Measurements from ENCODE around the gene ZBTB3. TPM values are rescaled to one million over a fixed set of nuclear protein-coding genes. Genes with fewer than 3 reads are reported as not detected.

Gene ZBTB3
- total and polyA plus RNA-seq, 9 of the 15 experiments (the other 6 are each of a cell fraction or from before 2014, with no cell fraction given) = 1.9 to 10.0 (median 4.9) TPM

- TF ChIP-seq, protein P1, sequence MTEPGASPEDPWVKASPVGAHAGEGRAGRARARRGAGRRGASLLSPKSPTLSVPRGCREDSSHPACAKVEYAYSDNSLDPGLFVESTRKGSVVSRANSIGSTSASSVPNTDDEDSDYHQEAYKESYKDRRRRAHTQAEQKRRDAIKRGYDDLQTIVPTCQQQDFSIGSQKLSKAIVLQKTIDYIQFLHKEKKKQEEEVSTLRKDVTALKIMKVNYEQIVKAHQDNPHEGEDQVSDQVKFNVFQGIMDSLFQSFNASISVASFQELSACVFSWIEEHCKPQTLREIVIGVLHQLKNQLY (CRISPR knock-in tag; conservative IDR thresholded peaks at IDR 0.05) = no peak
- TF ChIP-seq PRPF4 (IDR thresholded peaks at IDR 0.05; ENCODE audit: insufficient read depth, low read depth, low read length, poor library complexity, severe bottlenecking) (no peak), PRDM10 (IDR thresholded peaks at IDR 0.05; ENCODE audit: partially characterized antibody) (no peak), ZNF592 (IDR thresholded peaks at IDR 0.05) (peak; percentile 91; the same call in 1 of the 2 replicates), MYNN (IDR thresholded peaks at IDR 0.05) (0 out of 2 replicates have a peak, but pooled peaks have one; percentile 37), MYNN (CRISPR knock-in tag; IDR thresholded peaks at IDR 0.05) (no peak), ZNF282 (CRISPR knock-in tag; IDR thresholded peaks at IDR 0.05) (no peak; the same call in 1 of the 2 replicates), TOE1 (IDR thresholded peaks at IDR 0.05; ENCODE audit: borderline replicate concordance) (no peak), TOE1 (CRISPR knock-in tag; IDR thresholded peaks at IDR 0.05; ENCODE audit: borderline replicate concordance, low read depth) (no peak), PHB (CRISPR knock-in tag; IDR thresholded peaks at IDR 0.05) (no peak), ILF3 (IDR thresholded peaks at IDR 0.05; ENCODE audit: borderline replicate concordance) (no peak; the same call in 1 of the 2 replicates), CXXC5 (CRISPR knock-in tag; IDR thresholded peaks at IDR 0.05) (peak; percentile 99), FIP1L1 (IDR thresholded peaks at IDR 0.05; ENCODE audit: low read depth, low read length, poor library complexity, severe bottlenecking) (peak; percentile 77), EZH2 (IDR thresholded peaks at IDR 0.05; ENCODE audit: borderline replicate concordance, low read depth, low read length) (no peak), CREBBP (IDR thresholded peaks at IDR 0.05; ENCODE audit: low read depth, low read length) (no peak), NCOR1 (IDR thresholded peaks at IDR 0.05) (no peak), PTRF (tag; IDR thresholded peaks at IDR 0.05) (no peak)
- TF ChIP-seq, protein P2, sequence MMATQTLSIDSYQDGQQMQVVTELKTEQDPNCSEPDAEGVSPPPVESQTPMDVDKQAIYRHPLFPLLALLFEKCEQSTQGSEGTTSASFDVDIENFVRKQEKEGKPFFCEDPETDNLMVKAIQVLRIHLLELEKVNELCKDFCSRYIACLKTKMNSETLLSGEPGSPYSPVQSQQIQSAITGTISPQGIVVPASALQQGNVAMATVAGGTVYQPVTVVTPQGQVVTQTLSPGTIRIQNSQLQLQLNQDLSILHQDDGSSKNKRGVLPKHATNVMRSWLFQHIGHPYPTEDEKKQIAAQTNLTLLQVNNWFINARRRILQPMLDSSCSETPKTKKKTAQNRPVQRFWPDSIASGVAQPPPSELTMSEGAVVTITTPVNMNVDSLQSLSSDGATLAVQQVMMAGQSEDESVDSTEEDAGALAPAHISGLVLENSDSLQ (IDR thresholded peaks at IDR 0.05) = peak; percentile 43
Observed at GRCh38 chr11:62727165-62727871, 26.6 kb downstream of the ZBTB3 start, which contains the start of gene HNRNPUL2 (continued).

All from K562 (cell line).